IMR-90 (cell line): ENCODE results near the gene GKAP1. TPM values are rescaled to one million over a fixed set of nuclear protein-coding genes. Genes with fewer than 3 reads are reported as not detected.

Source experiments
- ATAC-seq: fragments of 200-7000 bp; cut with Tn5 transposase; 2 replicates; pipeline ENCODE4 v1.9.1; 2020; ENCODE audit warnings: low read depth, mild to moderate bottlenecking, moderate library complexity
- BruUV-seq: library from RNA; stranded (reverse); fragments of 400-500 nt; replicated peaks from 2 replicates; lab custom pipeline; 2021; lab: Mats Ljungman, UMichigan
- CTCF ChIA-PET: fragments of 300-600 bp; formaldehyde crosslinking; extraction: SDS; loops from one replicate; lab custom pipeline; 2021; ENCODE audit warnings: antibody characterized with exemption; lab: Yijun Ruan, JAX
- POLR2A ChIA-PET: fragments of 300-600 bp; sonication (Branson Sonifier 250); formaldehyde crosslinking; loops from one replicate; lab custom pipeline; 2022; ENCODE audit warnings: antibody characterized with exemption; ENCODE audit not compliant: unreplicated experiment; lab: Charles Lee
- DNase-seq: peaks from one replicate; pipeline ENCODE4 v3.0.0; 2013
- H2AFZ ChIP-seq: replicated peaks from 2 replicates; pipeline ENCODE3; 2013; ENCODE audit warnings: low read length, mild to moderate bottlenecking; ENCODE audit not compliant: poor library complexity
- H2AK5ac ChIP-seq: 2 replicates; pipeline ENCODE4 v1.6.1; 2013; ENCODE audit warnings: low read depth, low read length, inconsistent platforms
- H2AK9ac ChIP-seq: replicated peaks from 2 replicates; pipeline ENCODE3; 2013; ENCODE audit warnings: mild to moderate bottlenecking, low read depth, low read length, moderate library complexity; ENCODE audit not compliant: poor library complexity
- H2BK120ac ChIP-seq: 2 replicates; pipeline ENCODE4 v1.6.1; 2013; ENCODE audit warnings: low read depth, low read length, inconsistent platforms
- H2BK15ac ChIP-seq: 3 replicates; pipeline ENCODE4 v1.6.1; 2013; ENCODE audit warnings: low read depth, low read length, inconsistent platforms
- H2BK20ac ChIP-seq: 2 replicates; pipeline ENCODE4 v1.6.1; 2013; ENCODE audit warnings: low read depth, mild to moderate bottlenecking, inconsistent platforms, low read length, moderate library complexity
- H2BK5ac ChIP-seq: 2 replicates; pipeline ENCODE4 v1.6.1; 2013; ENCODE audit warnings: mild to moderate bottlenecking, low read depth, low read length, inconsistent platforms; ENCODE audit not compliant: poor library complexity, severe bottlenecking
- H3K14ac ChIP-seq: replicated peaks from 2 replicates; pipeline ENCODE4 v1.6.1; 2013; ENCODE audit warnings: low read depth, low read length, inconsistent platforms
- H3K18ac ChIP-seq: 2 replicates; pipeline ENCODE4 v1.6.1; 2013; ENCODE audit warnings: low read depth, low read length, control low read depth
- H3K23ac ChIP-seq: 2 replicates; pipeline ENCODE4 v1.6.1; 2013; ENCODE audit warnings: low read depth, low read length, inconsistent platforms
- H3K27ac ChIP-seq: 2 replicates; pipeline ENCODE4 v1.5.1; 2013; ENCODE audit warnings: mild to moderate bottlenecking, control low read depth, low read length; ENCODE audit not compliant: insufficient read depth
- H3K27me3 ChIP-seq: 2 replicates; pipeline ENCODE4 v1.6.1; 2013; ENCODE audit warnings: low read length; ENCODE audit not compliant: control insufficient read depth, insufficient read depth
- H3K36me3 ChIP-seq: 2 replicates; pipeline ENCODE4 v1.6.1; 2013; ENCODE audit warnings: low read length, mixed read lengths; ENCODE audit not compliant: control insufficient read depth, insufficient read depth
- H3K4ac ChIP-seq: 2 replicates; pipeline ENCODE4 v1.6.1; 2013; ENCODE audit warnings: low read depth, low read length, inconsistent platforms
- H3K4me1 ChIP-seq: 2 replicates; pipeline ENCODE4 v1.6.1; 2013; ENCODE audit warnings: low read length, mixed read lengths; ENCODE audit not compliant: control insufficient read depth, insufficient read depth
- H3K4me2 ChIP-seq: 2 replicates; pipeline ENCODE4 v1.6.1; 2013; ENCODE audit warnings: low read depth, mild to moderate bottlenecking, control low read depth, low read length, moderate library complexity
- H3K4me3 ChIP-seq: 2 replicates; pipeline ENCODE4 v1.5.1; 2013; ENCODE audit warnings: low read depth, mild to moderate bottlenecking, control low read depth, low read length, moderate library complexity; ENCODE audit not compliant: insufficient read depth
- H3K56ac ChIP-seq: 2 replicates; pipeline ENCODE4 v1.6.1; 2013; ENCODE audit warnings: low read length, inconsistent platforms; ENCODE audit not compliant: insufficient read depth; ENCODE audit errors: extremely low read depth
- H3K79me1 ChIP-seq, 2 experiments: 2 replicates each; pipeline ENCODE4 v1.6.1; 2013; ENCODE audit warnings: low read length in 2 of 2, inconsistent platforms in 1 of 2, low read depth in 1 of 2
- H3K9ac ChIP-seq: 2 replicates; pipeline ENCODE4 v1.6.1; 2013; ENCODE audit warnings: low read depth, low read length, control low read depth
- H3K9me1 ChIP-seq: 2 replicates; pipeline ENCODE4 v1.6.1; 2013; ENCODE audit warnings: low read length, inconsistent platforms; ENCODE audit not compliant: insufficient read depth
- H3K9me3 ChIP-seq: 2 replicates; pipeline ENCODE4 v1.6.1; 2013; ENCODE audit warnings: low read length; ENCODE audit not compliant: control insufficient read depth, insufficient read depth
- H4K20me1 ChIP-seq: 2 replicates; pipeline ENCODE4 v1.6.1; 2013; ENCODE audit warnings: low read length, inconsistent platforms; ENCODE audit not compliant: insufficient read depth
- H4K5ac ChIP-seq: 2 replicates; pipeline ENCODE4 v1.6.1; 2013; ENCODE audit warnings: mild to moderate bottlenecking, low read depth, low read length, control low read depth
- H4K8ac ChIP-seq, 2 experiments: 2 replicates each; pipeline ENCODE4 v1.6.1; 2013; ENCODE audit warnings: low read depth in 2 of 2, low read length in 2 of 2, control low read depth in 1 of 2, inconsistent platforms in 1 of 2
- H4K91ac ChIP-seq: 2 replicates; pipeline ENCODE4 v1.6.1; 2013; ENCODE audit warnings: low read depth, low read length, inconsistent platforms; ENCODE audit not compliant: insufficient read depth
- BHLHE40 ChIP-seq: fragments of 150-350 bp; IDR thresholded peaks from 2 replicates; pipeline ENCODE4 v1.6.1; 2016; ENCODE audit warnings: mild to moderate bottlenecking, low read depth, low read length
- CEBPB ChIP-seq: IDR thresholded peaks from 2 replicates; pipeline ENCODE4 v1.6.1; 2012; ENCODE audit warnings: low read depth, low read length, improper control_type of control experiment
- CHD1 ChIP-seq: IDR thresholded peaks from 2 replicates; pipeline ENCODE4 v1.6.1; 2012; ENCODE audit warnings: low read depth, low read length, improper control_type of control experiment
- CTCF ChIP-seq: conservative IDR thresholded peaks from 2 replicates; pipeline ENCODE4 v1.5.1; 2012; ENCODE audit warnings: mild to moderate bottlenecking, low read depth, low read length, improper control_type of control experiment
- ELK1 ChIP-seq: fragments of 150-350 bp; IDR thresholded peaks from 2 replicates; pipeline ENCODE4 v1.6.1; 2016; ENCODE audit warnings: low read depth, mild to moderate bottlenecking, low read length, moderate library complexity, borderline replicate concordance
- FOS ChIP-seq: fragments of 150-350 bp; IDR thresholded peaks from 2 replicates; pipeline ENCODE4 v1.6.1; 2016; ENCODE audit warnings: low read depth, low read length
- MAFK ChIP-seq: IDR thresholded peaks from 2 replicates; pipeline ENCODE4 v1.6.1; 2012; ENCODE audit warnings: low read depth, low read length, improper control_type of control experiment
- MAZ ChIP-seq: IDR thresholded peaks from 2 replicates; pipeline ENCODE4 v1.6.1; 2012; ENCODE audit warnings: low read depth, mild to moderate bottlenecking, low read length, improper control_type of control experiment, moderate library complexity, borderline replicate concordance
- MXI1 ChIP-seq: IDR thresholded peaks from 2 replicates; pipeline ENCODE4 v1.6.1; 2012; ENCODE audit warnings: low read depth, mild to moderate bottlenecking, low read length, moderate library complexity, borderline replicate concordance
- NFE2L2 ChIP-seq: fragments of 150-350 bp; IDR thresholded peaks from 2 replicates; pipeline ENCODE4 v1.6.1; 2016; ENCODE audit warnings: low read depth, mild to moderate bottlenecking, low read length
- POLR2A ChIP-seq: IDR thresholded peaks from 2 replicates; pipeline ENCODE4 v1.6.1; 2012; ENCODE audit warnings: mild to moderate bottlenecking, low read depth, low read length
- RAD21 ChIP-seq: IDR thresholded peaks from 2 replicates; pipeline ENCODE4 v1.6.1; 2012; ENCODE audit warnings: low read length, improper control_type of control experiment
- RCOR1 ChIP-seq: IDR thresholded peaks from 2 replicates; pipeline ENCODE4 v1.6.1; 2012; ENCODE audit warnings: mild to moderate bottlenecking, low read length, improper control_type of control experiment; ENCODE audit not compliant: insufficient replicate concordance
- RFX5 ChIP-seq: IDR thresholded peaks from 2 replicates; pipeline ENCODE4 v1.8.0; 2012; ENCODE audit warnings: low read depth, mild to moderate bottlenecking, low read length, moderate library complexity
- USF2 ChIP-seq: fragments of 150-350 bp; IDR thresholded peaks from 2 replicates; pipeline ENCODE4 v1.6.1; 2017; ENCODE audit warnings: mild to moderate bottlenecking, antibody characterized with exemption, low read length, low read depth
- WGBS, 2 experiments: methylation state at CpG; one replicate each; pipeline versions ENCODE4 v1.1.5 to v1.1.7; 2013; ENCODE audit warnings: missing lambda C conversion rate in 2 of 2; ENCODE audit not compliant: insufficient read length in 1 of 2; ENCODE audit errors: extremely low coverage in 2 of 2; 5-methylcytosine and 5-hydroxymethylcytosine counted together
- dilution Hi-C: fragments of 300-500 bp; cut with HindIII; formaldehyde crosslinking; loops from one replicate; pipeline ENCODE4 v1.14.3; 2018; ENCODE audit warnings: low sequenced_read_pairs; ENCODE audit not compliant: unreplicated experiment
- in situ Hi-C: fragments of 300-500 bp; cut with MboI; formaldehyde crosslinking; loops from 3 replicates; pipeline ENCODE4 v1.14.3; 2019; ENCODE audit warnings: low sequenced_read_pairs, inconsistent platforms, mixed read lengths
- intact Hi-C: fragments of 100-400 bp; cut with micrococcal nuclease; formaldehyde crosslinking; loops from 2 replicates; pipeline ENCODE4 v1.10.0; 2022
- polyA plus RNA-seq, 3 experiments: library from polyadenylated mRNA; depleted of rRNA; stranded (reverse); fragments of >200 nt; gene quantifications; 2 replicates each; pipeline ENCODE4 v1.2.3, GENCODE V29; 2012; ENCODE audit warnings: low replicate concordance in 1 of 3
- total RNA-seq: library from RNA; depleted of rRNA; stranded (reverse); fragments of >200 nt; gene quantifications from 2 replicates; pipeline ENCODE4 v1.2.3, GENCODE V29; 2012

The GKAP1 gene
- total and polyA plus RNA-seq, 2 of the 4 experiments (the other 2 are of a cell fraction) = 0.18 to 1.4 TPM

GRCh38 chr9:83708515-83709158, 108.9 kb downstream of the GKAP1 start:
- DNase-seq = peak; percentile 44
- H3K4ac ChIP-seq = peak overlapping the region; percentile 91
- WGBS, 2 experiments = no CpG with 5 or more reads among the region's 20 CpGs
- 0 out of 2 replicates have a peak, but pooled peaks have one; percentile 1 for TF ChIP-seq MXI1
- TF ChIP-seq USF2 = no peak
- TF ChIP-seq RFX5 = no peak
- TF ChIP-seq RAD21 = no peak
- TF ChIP-seq RCOR1 = no peak
- TF ChIP-seq FOS = no peak
- TF ChIP-seq NFE2L2 = peak; percentile 21; the same call in 1 of the 2 replicates
- TF ChIP-seq MAZ = no peak
- TF ChIP-seq POLR2A = no peak
- TF ChIP-seq MAFK = no peak
- TF ChIP-seq CHD1 = no peak
- no peak for TF ChIP-seq ELK1
- TF ChIP-seq CTCF = no peak
- TF ChIP-seq BHLHE40 = peak; percentile 59; the same call in 1 of the 2 replicates
- TF ChIP-seq CEBPB = peak; percentile 96

More at GRCh38 chr9:83708515-83709158, 108.9 kb downstream of the GKAP1 start:
- peak overlapping the region; percentile 94 for H4K91ac ChIP-seq
- peak overlapping the region; percentile 86 for H3K18ac ChIP-seq
- intact Hi-C loops = loop anchor here (5.0 to 10.0 kb wide), 2 partner anchors 109 to 276 kb away; partner anchors contain the start of genes GKAP1, HNRNPK and RMI1
- no peaks in the 10 kb centered on the region for H3K9me3 ChIP-seq
- no peaks in the 10 kb centered on the region for H3K36me3 ChIP-seq
- peak overlapping the region; percentile 94 for H2BK5ac ChIP-seq
- no peaks in the 10 kb centered on the region for H3K27me3 ChIP-seq
- peak overlapping the region; percentile 92 for H3K9ac ChIP-seq
- peak overlapping the region; percentile 63 for H3K56ac ChIP-seq
- H2BK120ac ChIP-seq = peak overlapping the region; percentile 66; the same call in 1 of the 2 replicates
- H3K4me3 ChIP-seq = peak overlapping the region; percentile 82
- H3K4me1 ChIP-seq = no peaks in the 10 kb centered on the region
- ATAC-seq = peak; percentile 3; the same call in 1 of the 2 replicates
- H3K4me2 ChIP-seq = peak overlapping the region; percentile 86
- H4K8ac ChIP-seq = peak overlapping the region; percentile 96 to 99
- BruUV-seq = TSS peak; percentile 73
- in situ Hi-C loops = no loop called here
- H4K5ac ChIP-seq = peak overlapping the region; percentile 98
- H2AK9ac ChIP-seq = peak overlapping the region; percentile 19
- H4K20me1 ChIP-seq = peaks cover 34% of the 10 kb centered on the region
- H2BK20ac ChIP-seq = no peak overlapping the region
- ChIA-PET CTCF (no interaction called here), POLR2A (no interaction called here)
- peak overlapping the region; percentile 89 for H3K27ac ChIP-seq
- H2AFZ ChIP-seq = peak overlapping the region; percentile 97
- H3K79me1 ChIP-seq = peaks cover 5 to 12% of the 10 kb centered on the region in 2 experiments; a peak in 2 of 4 replicates
- H2AK5ac ChIP-seq = no peak overlapping the region
- dilution Hi-C loops = no loop called here
- peak overlapping the region; percentile 47; the same call in 1 of the 2 replicates for H3K23ac ChIP-seq
- H3K9me1 ChIP-seq = no peaks in the 10 kb centered on the region
- H2BK15ac ChIP-seq = peak overlapping the region; percentile 40; the same call in 1 of the 3 replicates
- peak overlapping the region; percentile 78 for H3K14ac ChIP-seq
